Iris pigment epithelial cell (primary cell): Measurements from ENCODE around the gene ATP1B1.
"Not testable (repeated sequence)": the region's sequence is repeated elsewhere in the genome, so short reads cannot be mapped to it uniquely, and the experiment has no call there.

Experiments
- DNase-seq: peaks from one replicate; pipeline ENCODE4 v3.0.0-alpha.2; 2011; ENCODE audit warnings: low read depth

ATP1B1 gene

GRCh38 chr1:169143984-169144383, 37.5 kb downstream of the ATP1B1 start:
- no peak for DNase-seq

- no peak for DNase-seq
These were observed 38.6 kb downstream of the ATP1B1 start for GRCh38 chr1:169144941-169145626.

- no peak for DNase-seq
These were observed 40.2 kb downstream of the ATP1B1 start for GRCh38 chr1:169146576-169147214.

- DNase-seq: no peak
These were observed 42.2 kb downstream of the ATP1B1 start for GRCh38 chr1:169148472-169149252.

- peak; percentile 54 for DNase-seq
These were observed 43.2 kb downstream of the ATP1B1 start for GRCh38 chr1:169149555-169150286.

DNA sequence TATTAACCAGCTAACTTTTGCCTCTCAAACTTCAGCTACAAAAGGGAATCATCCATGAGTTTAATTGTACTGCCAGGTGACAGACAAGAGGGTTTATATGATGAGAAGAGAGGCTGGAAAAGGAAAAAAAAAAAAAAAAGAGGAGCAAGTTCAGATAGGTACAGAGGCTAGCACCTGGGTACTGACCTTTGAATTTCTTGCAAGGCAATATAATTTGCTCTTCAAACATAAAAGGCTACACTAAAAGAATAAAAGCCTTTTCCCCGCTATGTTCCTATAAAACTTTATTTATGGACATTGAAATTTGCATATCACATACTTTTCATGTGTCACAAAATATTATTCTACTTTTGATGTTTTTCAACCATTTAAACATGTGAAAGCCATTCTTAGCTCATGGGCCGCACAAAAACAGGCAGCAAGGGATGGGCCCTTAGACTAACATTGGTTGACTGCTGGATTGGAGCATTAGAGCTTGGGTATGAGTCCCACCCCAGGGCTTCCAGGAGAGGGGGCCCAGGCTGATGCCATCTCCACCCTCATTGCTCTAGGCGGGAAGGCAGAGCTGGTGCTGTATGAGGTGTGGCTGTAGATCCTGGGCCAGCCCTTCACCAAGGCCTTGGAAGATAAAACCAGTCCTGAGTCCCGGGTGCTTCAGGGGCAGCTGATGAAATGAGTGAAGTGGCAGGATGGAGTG, 44.3 kb downstream of the ATP1B1 start:
- DNase-seq: no peak

- no peak for DNase-seq
These were observed 44.9 kb downstream of the ATP1B1 start for GRCh38 chr1:169151338-169151837.

DNA sequence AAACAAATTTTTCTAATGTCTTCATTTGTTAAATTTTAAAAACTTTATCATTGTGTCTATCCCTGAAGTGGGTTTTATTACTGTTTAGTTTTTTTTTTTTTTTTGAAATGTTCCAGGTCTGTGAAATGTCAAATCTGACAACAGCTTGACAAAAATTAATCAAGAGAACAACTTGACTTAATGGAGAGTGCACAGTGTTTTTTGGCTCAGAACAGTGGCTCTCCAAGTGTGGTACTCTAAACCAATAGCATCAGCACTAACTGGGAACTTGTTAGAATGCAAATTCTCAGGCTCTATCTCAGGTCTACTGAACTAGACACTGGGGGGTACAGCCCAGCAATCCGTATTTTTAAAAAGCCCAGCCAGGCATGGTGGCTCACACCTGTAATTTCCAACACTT, 49.2 kb downstream of the ATP1B1 start:
- DNase-seq: no peak

- no peak for DNase-seq
These were observed 50.1 kb downstream of the ATP1B1 start for GRCh38 chr1:169156580-169156979.

GRCh38 chr1:169160845-169161495, 54.5 kb downstream of the ATP1B1 start:
- peak; percentile 56 for DNase-seq

GRCh38 chr1:169161496-169162194, 55.2 kb downstream of the ATP1B1 start:
- DNase-seq: peak; percentile 47

DNA sequence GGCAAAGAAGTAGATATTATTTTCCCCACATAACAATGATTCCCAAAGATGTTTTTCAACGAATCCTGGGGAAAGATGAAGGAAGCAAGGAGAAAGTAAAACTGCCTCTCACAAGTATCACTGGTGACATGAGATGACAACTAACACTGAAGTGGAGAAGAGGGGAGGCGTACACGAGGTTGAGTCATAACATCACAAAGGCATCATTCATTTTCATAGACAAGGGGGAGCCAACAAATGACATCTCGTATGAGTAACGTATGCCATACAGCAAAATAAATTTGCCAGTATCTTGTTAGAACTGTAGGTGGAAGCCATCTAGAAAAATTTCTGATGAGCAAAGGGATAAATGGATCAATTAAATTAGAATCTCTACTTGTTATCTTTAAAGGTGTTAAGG, 56.6 kb downstream of the ATP1B1 start:
- peak; percentile 44 for DNase-seq

GRCh38 chr1:169175461-169175860, 69.0 kb downstream of the ATP1B1 start:
- DNase-seq: no peak

DNA sequence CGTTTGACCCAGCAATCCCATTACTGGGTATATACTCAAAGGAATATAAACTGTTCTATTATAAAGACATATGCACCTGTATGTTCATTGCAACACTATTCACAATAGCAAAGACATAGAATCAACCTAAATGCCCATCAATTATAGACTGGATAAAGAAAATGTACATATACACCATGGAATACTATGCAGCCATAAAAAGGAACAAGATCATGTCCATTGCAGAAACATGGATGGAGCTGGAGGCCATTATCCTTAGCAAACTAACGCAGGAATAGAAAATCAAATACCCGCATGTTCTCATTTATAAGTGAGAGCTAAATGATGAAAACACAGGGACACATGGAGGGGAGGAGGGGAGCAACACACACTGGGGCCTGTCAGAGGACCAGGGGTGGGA, 72.9 kb downstream of the ATP1B1 start:
- DNase-seq: not testable (repeated sequence)

GRCh38 chr1:169180174-169180573, 73.7 kb downstream of the ATP1B1 start:
- DNase-seq: no peak
